Measurements from ENCODE around the gene CYBC1. TPM values are rescaled to one million over a fixed set of nuclear protein-coding genes. Genes with fewer than 3 reads are reported as not detected.

The CYBC1 gene
- 10 to 100 TPM; 58.4 to 79.0 TPM for total RNA-seq

- peaks cover 4% of the 10 kb centered on the region for H3K4me1 ChIP-seq
These were observed at the start of gene CYBC1 for GRCh38 chr17:82450357-82451106. Gene CYBC1, minus strand, starts transcription at chr17:82450752. Its CDS starts 1,498 bp downstream, at chr17:82449254.

GRCh38 chr17:82497483-82498405 is 47.2 kb upstream of the CYBC1 start:
- Histone ChIP-seq H3K4me1 (peaks cover 9% of the 10 kb centered on the region), H3K9ac (ENCODE audit: low read depth in 2 of 2, low read length in 2 of 2) (peak overlapping the region; percentile 62 to 78), H3K36me3 (no peaks in the 10 kb centered on the region), H3K4me3 (peak overlapping the region; percentile 51), H3K27ac (peak overlapping the region; percentile 67), H3K27me3 (no peaks in the 10 kb centered on the region), H3K9me3 (no peaks in the 10 kb centered on the region)
- intact Hi-C loops (cut with DNase I): no loop called here
- TF ChIP-seq CTCF (IDR thresholded peaks at IDR 0.05): no peak
- peak; percentile 39 for DNase-seq

More at GRCh38 chr17:82450357-82451106, at the start of gene CYBC1:
- intact Hi-C loops (cut with DNase I): no loop called here
- peak; percentile 94 for DNase-seq
- no peak for TF ChIP-seq CTCF (IDR thresholded peaks at IDR 0.05)
- H3K27me3 ChIP-seq: no peaks in the 10 kb centered on the region
- no peaks in the 10 kb centered on the region for H3K9me3 ChIP-seq
- no peaks in the 10 kb centered on the region for H3K36me3 ChIP-seq
- peak within 1 kb of the TSS; percentile 91 for H3K27ac ChIP-seq
- peak within 1 kb of the TSS; percentile 85 to 96 for H3K9ac ChIP-seq (ENCODE audit: low read depth in 2 of 2, low read length in 2 of 2)
- H3K4me3 ChIP-seq: peak within 1 kb of the TSS; percentile 97

- Histone ChIP-seq H3K36me3 (no peaks in the 10 kb centered on the region), H3K27me3 (no peaks in the 10 kb centered on the region), H3K9ac (ENCODE audit: low read depth in 2 of 2, low read length in 2 of 2) (peak overlapping the region; percentile 71 to 76), H3K27ac (peak overlapping the region; percentile 67), H3K9me3 (no peaks in the 10 kb centered on the region), H3K4me3 (peak overlapping the region; percentile 51), H3K4me1 (peaks cover 9% of the 10 kb centered on the region)
- peak; percentile 99 for DNase-seq
- no peak for TF ChIP-seq CTCF (IDR thresholded peaks at IDR 0.05)
- intact Hi-C loops (cut with DNase I): no loop called here
These were observed 46.2 kb upstream of the CYBC1 start for GRCh38 chr17:82496529-82497434.

GRCh38 chr17:82495844-82496528 is 45.4 kb upstream of the CYBC1 start:
- peak overlapping the region; percentile 42 to 71 for H3K9ac ChIP-seq (ENCODE audit: low read depth in 2 of 2, low read length in 2 of 2)
- H3K27ac ChIP-seq: no peak overlapping the region
- intact Hi-C loops (cut with DNase I): no loop called here
- no peaks in the 10 kb centered on the region for H3K36me3 ChIP-seq
- no peaks in the 10 kb centered on the region for H3K9me3 ChIP-seq
- peak; percentile 78 for DNase-seq
- no peak for TF ChIP-seq CTCF (IDR thresholded peaks at IDR 0.05)
- H3K27me3 ChIP-seq: no peaks in the 10 kb centered on the region
- peaks cover 9% of the 10 kb centered on the region for H3K4me1 ChIP-seq
- no peak overlapping the region for H3K4me3 ChIP-seq
